PC-3 (cell line): ENCODE measurements around the gene TXNDC16.

Source experiments
- EZH2 ChIP-seq: fragments of 300-600 bp; sonication (generic); IDR thresholded peaks from one replicate; pipeline ENCODE4 v1.6.1; 2017; ENCODE audit warnings: antibody characterized with exemption, mild to moderate bottlenecking, low read length; ENCODE audit not compliant: unreplicated experiment
- EZH2phosphoT487 ChIP-seq: fragments of 300-600 bp; sonication (generic); IDR thresholded peaks from 2 replicates; pipeline ENCODE4 v1.6.1; 2018; ENCODE audit warnings: mild to moderate bottlenecking, antibody characterized with exemption, low read length, borderline replicate concordance
- TF ChIP-seq, protein P1 (sequence below): fragments of 300-600 bp; sonication (generic); conservative IDR thresholded peaks from 2 replicates; pipeline ENCODE4 v1.5.1; 2017; ENCODE audit warnings: antibody characterized with exemption, low read depth, mild to moderate bottlenecking, low read length

DNA sequence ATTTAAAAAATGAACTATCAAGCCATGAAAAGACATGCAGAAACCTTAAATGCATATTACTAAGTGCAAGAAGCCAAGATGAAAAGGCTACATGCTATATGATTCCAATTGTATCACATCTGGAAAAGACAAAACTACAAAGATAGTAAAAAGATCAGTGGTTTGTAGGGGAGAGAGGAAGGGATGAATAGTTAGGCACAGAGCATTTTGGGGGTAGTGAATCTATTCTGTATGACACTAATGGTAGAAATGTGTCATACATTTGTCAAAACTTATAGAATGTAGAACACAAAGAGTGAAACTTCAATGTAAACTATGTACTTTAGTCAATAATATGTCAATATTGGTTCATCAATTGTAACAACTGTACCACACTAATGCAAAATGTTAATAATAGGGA, 20.8 kb downstream of the TXNDC16 start:
- TF ChIP-seq, protein P1, sequence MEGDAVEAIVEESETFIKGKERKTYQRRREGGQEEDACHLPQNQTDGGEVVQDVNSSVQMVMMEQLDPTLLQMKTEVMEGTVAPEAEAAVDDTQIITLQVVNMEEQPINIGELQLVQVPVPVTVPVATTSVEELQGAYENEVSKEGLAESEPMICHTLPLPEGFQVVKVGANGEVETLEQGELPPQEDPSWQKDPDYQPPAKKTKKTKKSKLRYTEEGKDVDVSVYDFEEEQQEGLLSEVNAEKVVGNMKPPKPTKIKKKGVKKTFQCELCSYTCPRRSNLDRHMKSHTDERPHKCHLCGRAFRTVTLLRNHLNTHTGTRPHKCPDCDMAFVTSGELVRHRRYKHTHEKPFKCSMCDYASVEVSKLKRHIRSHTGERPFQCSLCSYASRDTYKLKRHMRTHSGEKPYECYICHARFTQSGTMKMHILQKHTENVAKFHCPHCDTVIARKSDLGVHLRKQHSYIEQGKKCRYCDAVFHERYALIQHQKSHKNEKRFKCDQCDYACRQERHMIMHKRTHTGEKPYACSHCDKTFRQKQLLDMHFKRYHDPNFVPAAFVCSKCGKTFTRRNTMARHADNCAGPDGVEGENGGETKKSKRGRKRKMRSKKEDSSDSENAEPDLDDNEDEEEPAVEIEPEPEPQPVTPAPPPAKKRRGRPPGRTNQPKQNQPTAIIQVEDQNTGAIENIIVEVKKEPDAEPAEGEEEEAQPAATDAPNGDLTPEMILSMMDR, result no peak
- TF ChIP-seq EZH2, result no peak
- TF ChIP-seq EZH2phosphoT487, result no peak
